ENCODE data around the gene BEND3. TPM values are rescaled to one million over a fixed set of nuclear protein-coding genes. Genes with fewer than 3 reads are reported as not detected.

Gene BEND3
- total RNA-seq, 2 donors from 2014 or later, result 4.0 TPM

DNA sequence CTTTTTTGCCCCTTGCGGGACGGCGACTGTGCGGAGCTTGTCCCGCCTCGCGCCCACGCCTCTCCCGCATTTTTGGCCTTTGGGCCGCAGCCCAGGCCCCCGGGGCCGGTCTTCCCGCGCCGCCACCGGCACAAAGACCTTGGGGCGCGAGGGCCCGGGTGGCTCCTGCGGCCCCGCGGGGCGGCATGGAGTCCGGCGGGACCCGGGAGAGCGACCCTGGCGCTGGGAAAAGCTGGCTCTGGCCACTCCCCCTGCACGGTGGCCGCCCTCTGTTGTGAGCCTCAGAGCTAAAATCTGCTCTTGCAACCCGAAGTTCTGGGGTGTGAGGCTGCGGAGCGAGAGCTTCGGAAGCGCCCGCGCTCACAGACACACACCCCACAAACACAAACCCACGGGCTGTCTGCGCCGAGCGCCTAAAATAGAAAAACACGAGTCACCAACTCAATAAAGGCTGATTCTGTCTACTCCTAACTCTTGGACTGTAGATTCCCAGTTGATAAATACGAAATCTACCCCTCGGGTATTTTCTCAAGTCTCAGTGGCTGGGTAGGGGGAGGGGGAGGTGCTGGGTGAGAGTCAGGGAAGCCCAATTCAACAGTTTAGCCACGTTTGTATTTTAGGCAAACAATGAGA lies 496 bp upstream of the BEND3 start:
- peak overlapping the region; percentile 58 to 72 for H3K4me3 ChIP-seq
- no peaks in the 10 kb centered on the region for H3K4me1 ChIP-seq (replicated peaks)
- WGBS, result under 1% methylated on average over 45 of the region's 45 CpGs
- peak; percentile 26 for DNase-seq (ENCODE audit: low spot score)
- no peaks in the 10 kb centered on the region for H3K36me3 ChIP-seq
- no peaks in the 10 kb centered on the region for H3K27me3 ChIP-seq (replicated peaks; ENCODE audit: insufficient read depth)
- intact Hi-C loops (cut with DNase I), result no loop called here
- no peak for TF ChIP-seq POLR2A (IDR thresholded peaks at IDR 0.05)
- no peak for TF ChIP-seq POLR2AphosphoS5 (IDR thresholded peaks at IDR 0.05)
- TF ChIP-seq, protein P1, sequence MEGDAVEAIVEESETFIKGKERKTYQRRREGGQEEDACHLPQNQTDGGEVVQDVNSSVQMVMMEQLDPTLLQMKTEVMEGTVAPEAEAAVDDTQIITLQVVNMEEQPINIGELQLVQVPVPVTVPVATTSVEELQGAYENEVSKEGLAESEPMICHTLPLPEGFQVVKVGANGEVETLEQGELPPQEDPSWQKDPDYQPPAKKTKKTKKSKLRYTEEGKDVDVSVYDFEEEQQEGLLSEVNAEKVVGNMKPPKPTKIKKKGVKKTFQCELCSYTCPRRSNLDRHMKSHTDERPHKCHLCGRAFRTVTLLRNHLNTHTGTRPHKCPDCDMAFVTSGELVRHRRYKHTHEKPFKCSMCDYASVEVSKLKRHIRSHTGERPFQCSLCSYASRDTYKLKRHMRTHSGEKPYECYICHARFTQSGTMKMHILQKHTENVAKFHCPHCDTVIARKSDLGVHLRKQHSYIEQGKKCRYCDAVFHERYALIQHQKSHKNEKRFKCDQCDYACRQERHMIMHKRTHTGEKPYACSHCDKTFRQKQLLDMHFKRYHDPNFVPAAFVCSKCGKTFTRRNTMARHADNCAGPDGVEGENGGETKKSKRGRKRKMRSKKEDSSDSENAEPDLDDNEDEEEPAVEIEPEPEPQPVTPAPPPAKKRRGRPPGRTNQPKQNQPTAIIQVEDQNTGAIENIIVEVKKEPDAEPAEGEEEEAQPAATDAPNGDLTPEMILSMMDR (IDR thresholded peaks at IDR 0.05), result no peak
- no peaks in the 10 kb centered on the region for H3K9me3 ChIP-seq
- H3K27ac ChIP-seq, result peak overlapping the region; percentile 44 to 74

GRCh38 chr6:107114213-107114925 lies 946 bp downstream of the BEND3 start:
- 0% methylated on average over 32 of the region's 116 CpGs for WGBS
- no peaks in the 10 kb centered on the region for H3K4me1 ChIP-seq (replicated peaks)
- no peaks in the 10 kb centered on the region for H3K27me3 ChIP-seq (replicated peaks; ENCODE audit: insufficient read depth)
- DNase-seq (ENCODE audit: low spot score), result peak; percentile 81
- peak overlapping the region; percentile 58 to 72 for H3K4me3 ChIP-seq
- peak overlapping the region; percentile 66 to 73 for H3K27ac ChIP-seq
- intact Hi-C loops (cut with DNase I), result loop anchor here (1.0 kb wide), 1 partner anchor 86 kb away; the partner anchor contains the start of gene MTRES1
- no peaks in the 10 kb centered on the region for H3K9me3 ChIP-seq
- no peaks in the 10 kb centered on the region for H3K36me3 ChIP-seq
- TF ChIP-seq, protein P1 (IDR thresholded peaks at IDR 0.05), result peak; percentile 89 to 97 (median 95)
- TF ChIP-seq POLR2A (IDR thresholded peaks at IDR 0.05), result no peak

- Histone ChIP-seq H3K27me3 (replicated peaks; ENCODE audit: insufficient read depth) (no peaks in the 10 kb centered on the region), H3K4me1 (replicated peaks) (no peaks in the 10 kb centered on the region), H3K4me3 (no peak overlapping the region), H3K36me3 (no peaks in the 10 kb centered on the region), H3K27ac (no peak overlapping the region), H3K9me3 (no peaks in the 10 kb centered on the region)
- 92% methylated on average over 1 of the region's 1 CpG for WGBS
- intact Hi-C loops (cut with DNase I), result no loop called here
- TF ChIP-seq POLR2A (IDR thresholded peaks at IDR 0.05), result no peak
- TF ChIP-seq POLR2AphosphoS5 (IDR thresholded peaks at IDR 0.05), result no peak
- TF ChIP-seq, protein P1 (IDR thresholded peaks at IDR 0.05), result no peak
- no peak for DNase-seq (ENCODE audit: low spot score)
Observed at GRCh38 chr6:107110200-107110599, 5.1 kb downstream of the BEND3 start.

DNA sequence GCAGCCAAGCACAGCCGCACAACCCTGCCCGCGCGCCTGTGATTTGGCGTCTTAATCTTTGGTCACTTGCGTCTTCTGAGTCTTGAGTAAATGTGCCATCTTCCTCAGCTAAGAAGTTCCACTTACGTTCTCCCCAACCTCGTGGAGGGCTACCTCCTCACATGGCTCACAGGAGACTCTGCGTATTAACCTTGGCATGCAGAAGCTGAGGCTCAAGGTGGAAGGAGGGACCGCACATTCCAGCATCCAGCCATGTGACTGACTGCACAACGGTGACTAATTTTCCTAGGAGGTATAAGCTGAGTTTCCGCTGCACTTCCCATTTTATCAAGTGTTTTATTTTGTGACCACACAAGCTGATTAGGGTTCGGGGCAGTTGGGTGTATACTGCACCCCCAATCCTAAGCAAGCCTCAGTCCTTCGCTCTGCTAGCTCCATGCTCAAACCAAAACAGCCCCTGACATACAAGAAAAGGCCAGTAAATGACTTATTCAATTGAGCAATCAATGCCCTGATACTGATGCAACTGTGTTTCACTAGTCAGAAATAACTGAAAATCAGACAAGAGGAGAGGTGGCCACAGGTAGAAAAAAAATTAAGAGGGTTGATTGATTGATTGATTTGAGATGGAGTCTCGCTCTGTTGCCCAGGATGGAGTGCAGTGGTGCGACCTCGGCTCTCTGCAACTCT lies 7.0 kb downstream of the BEND3 start:
- no peaks in the 10 kb centered on the region for H3K9me3 ChIP-seq
- 95% methylated on average over 17 of the region's 17 CpGs for WGBS
- H3K4me3 ChIP-seq, result no peak overlapping the region
- H3K36me3 ChIP-seq, result no peaks in the 10 kb centered on the region
- TF ChIP-seq POLR2AphosphoS5 (IDR thresholded peaks at IDR 0.05), result no peak
- no peak for TF ChIP-seq POLR2A (IDR thresholded peaks at IDR 0.05)
- TF ChIP-seq, protein P1 (IDR thresholded peaks at IDR 0.05), result no peak
- DNase-seq (ENCODE audit: low spot score), result no peak
- no peaks in the 10 kb centered on the region for H3K4me1 ChIP-seq (replicated peaks)
- intact Hi-C loops (cut with DNase I), result no loop called here
- no peaks in the 10 kb centered on the region for H3K27me3 ChIP-seq (replicated peaks; ENCODE audit: insufficient read depth)
- no peak overlapping the region for H3K27ac ChIP-seq
